Measurements from ENCODE around the gene SLIT3. TPM values are rescaled to one million over a fixed set of nuclear protein-coding genes. Genes with fewer than 3 reads are reported as not detected.
A peak's percentile ranks its signal among the peaks of the same experiment; 100 is the strongest.

SLIT3 gene
- total RNA-seq: 3.9 and 15.7 TPM in 2 replicates

GRCh38 chr5:169300468-169301385 lies at the start of gene SLIT3:
Gene SLIT3 (minus strand): TSS chr5:169301139. CDS start chr5:169300709, 430 bp downstream.

Small RNA genes lying within 50 kb of the gene (small RNA-seq; reads per million reads assigned to genes)
- gene MIR218-2: not detected
- gene MIR585: 2.6 reads per million, percentile 83 among the genes with 10 or more reads in this experiment
- not detected for gene RF00019
